H9 (cell line): ENCODE results near the gene HIVEP1. TPM values are rescaled to one million over a fixed set of nuclear protein-coding genes. Genes with fewer than 3 reads are reported as not detected.

Source experiments
- DNase-seq: peaks from one replicate; pipeline ENCODE4 v3.0.0-alpha.2; 2017
- H2AFZ ChIP-seq: one replicate; pipeline ENCODE4 v1.6.1; 2013; ENCODE audit warnings: mild to moderate bottlenecking, low read length, control low read depth, moderate library complexity
- H2AK5ac ChIP-seq: 2 replicates; pipeline ENCODE4 v1.6.1; 2013; ENCODE audit warnings: low read length, control low read depth, mixed read lengths; ENCODE audit not compliant: insufficient read length
- H2BK120ac ChIP-seq: one replicate; pipeline ENCODE4 v1.6.1; 2013; ENCODE audit warnings: low read depth, mild to moderate bottlenecking, low read length, control low read depth, inconsistent platforms; ENCODE audit not compliant: poor library complexity, severe bottlenecking
- H2BK12ac ChIP-seq: 2 replicates; pipeline ENCODE4 v1.6.1; 2013; ENCODE audit warnings: low read length, control low read depth, mixed read lengths, low read depth; ENCODE audit not compliant: insufficient read length
- H2BK15ac ChIP-seq: 2 replicates; pipeline ENCODE4 v1.6.1; 2013; ENCODE audit warnings: low read depth, low read length, control low read depth
- H2BK20ac ChIP-seq: one replicate; pipeline ENCODE4 v1.6.1; 2013; ENCODE audit warnings: low read depth, mild to moderate bottlenecking, low read length, control low read depth, inconsistent platforms; ENCODE audit not compliant: poor library complexity, severe bottlenecking
- H2BK5ac ChIP-seq: 2 replicates; pipeline ENCODE4 v1.6.1; 2013; ENCODE audit warnings: low read length, control low read depth, mixed read lengths; ENCODE audit not compliant: insufficient read length
- H3K14ac ChIP-seq: 2 replicates; pipeline ENCODE4 v1.6.1; 2013; ENCODE audit warnings: low read length, control low read depth; ENCODE audit not compliant: insufficient read depth
- H3K18ac ChIP-seq: 2 replicates; pipeline ENCODE4 v1.6.1; 2013; ENCODE audit warnings: low read depth, mild to moderate bottlenecking, mixed read lengths, low read length, control low read depth; ENCODE audit not compliant: insufficient read length
- H3K23ac ChIP-seq: 2 replicates; pipeline ENCODE4 v1.6.1; 2013; ENCODE audit warnings: low read length, control low read depth, mixed read lengths, low read depth; ENCODE audit not compliant: insufficient read length
- H3K23me2 ChIP-seq: 2 replicates; pipeline ENCODE4 v1.6.1; 2013; ENCODE audit warnings: low read depth, mild to moderate bottlenecking, mixed read lengths, low read length, control low read depth; ENCODE audit not compliant: insufficient read length, poor library complexity, severe bottlenecking
- H3K27ac ChIP-seq: 2 replicates; pipeline ENCODE4 v1.5.1; 2013; ENCODE audit warnings: low read length, control low read depth, mixed read lengths, low read depth; ENCODE audit not compliant: insufficient read length
- H3K27me3 ChIP-seq: 2 replicates; pipeline ENCODE4 v1.6.1; 2013; ENCODE audit warnings: low read length, control low read depth, inconsistent platforms; ENCODE audit not compliant: insufficient read depth
- H3K4ac ChIP-seq: 2 replicates; pipeline ENCODE4 v1.6.1; 2013; ENCODE audit warnings: low read depth, mild to moderate bottlenecking, control low read depth, inconsistent platforms, low read length, moderate library complexity
- H3K4me1 ChIP-seq: 2 replicates; pipeline ENCODE4 v1.6.1; 2013; ENCODE audit warnings: low read length, control low read depth, inconsistent platforms; ENCODE audit not compliant: insufficient read depth
- H3K4me2 ChIP-seq: 2 replicates; pipeline ENCODE4 v1.6.1; 2013; ENCODE audit warnings: low read length, control low read depth, mixed read lengths; ENCODE audit not compliant: insufficient read length, insufficient read depth
- H3K56ac ChIP-seq: 2 replicates; pipeline ENCODE4 v1.6.1; 2013; ENCODE audit warnings: low read depth, mild to moderate bottlenecking, mixed read lengths, low read length, control low read depth; ENCODE audit not compliant: insufficient read length
- H3K79me1 ChIP-seq: 2 replicates; pipeline ENCODE4 v1.6.1; 2013; ENCODE audit warnings: low read depth, mild to moderate bottlenecking, moderate library complexity, low read length, control low read depth, inconsistent platforms; ENCODE audit not compliant: insufficient read depth, poor library complexity, severe bottlenecking
- H3K79me2 ChIP-seq: 2 replicates; pipeline ENCODE4 v1.6.1; 2013; ENCODE audit warnings: low read length, control low read depth, inconsistent platforms; ENCODE audit not compliant: insufficient read depth
- H3K9ac ChIP-seq: 2 replicates; pipeline ENCODE4 v1.6.1; 2013; ENCODE audit warnings: low read length, control low read depth, mixed read lengths; ENCODE audit not compliant: insufficient read length; ENCODE audit errors: extremely low read depth
- H3K9me3 ChIP-seq: one replicate; pipeline ENCODE4 v1.6.1; 2013; ENCODE audit warnings: low read depth, low read length, inconsistent platforms; ENCODE audit not compliant: control insufficient read depth
- H3T11ph ChIP-seq: one replicate; pipeline ENCODE4 v1.6.1; 2013; ENCODE audit warnings: mild to moderate bottlenecking, low read length, control low read depth, inconsistent platforms
- H4K20me1 ChIP-seq: one replicate; pipeline ENCODE4 v1.6.1; 2013; ENCODE audit not compliant: control insufficient read depth, insufficient read length, insufficient read depth
- H4K5ac ChIP-seq: 2 replicates; pipeline ENCODE4 v1.6.1; 2013; ENCODE audit warnings: low read depth, mild to moderate bottlenecking, mixed read lengths, low read length, control low read depth; ENCODE audit not compliant: insufficient read length
- H4K8ac ChIP-seq: replicated peaks from 2 replicates; pipeline ENCODE4 v1.6.1; 2013; ENCODE audit warnings: low read length, control low read depth, mixed read lengths, low read depth; ENCODE audit not compliant: insufficient read length
- H4K91ac ChIP-seq: 2 replicates; pipeline ENCODE4 v1.6.1; 2013; ENCODE audit warnings: low read depth, mild to moderate bottlenecking, moderate library complexity, mixed read lengths, low read length, control low read depth; ENCODE audit not compliant: insufficient read length
- H3K27ac Mint-ChIP-seq, 3 experiments: 2 replicates in 2 of 3; 3 replicates in 1 of 3; pipeline ENCODE4 v1.8.0; 2020 to 2021; ENCODE audit warnings: mixed read lengths in 3 of 3, mild to moderate bottlenecking in 1 of 3, moderate library complexity in 1 of 3
- H3K27me3 Mint-ChIP-seq: 2 replicates; pipeline ENCODE4 v1.8.0; 2021; ENCODE audit warnings: low read depth, mild to moderate bottlenecking, moderate library complexity, mixed read lengths
- H3K36me3 Mint-ChIP-seq, 3 experiments: 2 replicates in 2 of 3; 3 replicates in 1 of 3; pipeline ENCODE4 v1.8.0; 2020 to 2021; ENCODE audit warnings: low read depth in 3 of 3, mixed read lengths in 3 of 3; ENCODE audit not compliant: insufficient read depth in 1 of 3
- H3K4me1 Mint-ChIP-seq, 2 experiments: 2 replicates each; pipeline ENCODE4 v1.8.0; 2020; ENCODE audit warnings: mixed read lengths in 2 of 2
- H3K4me3 Mint-ChIP-seq, 2 experiments: 2 replicates in 1 of 2; 3 replicates in 1 of 2; pipeline ENCODE4 v1.8.0; 2020 to 2021; ENCODE audit warnings: mild to moderate bottlenecking in 2 of 2, mixed read lengths in 2 of 2, moderate library complexity in 1 of 2
- H3K9me3 Mint-ChIP-seq, 2 experiments: 2 replicates in 1 of 2; 3 replicates in 1 of 2; pipeline ENCODE4 v1.8.0; 2020; ENCODE audit warnings: mild to moderate bottlenecking in 2 of 2, mixed read lengths in 2 of 2, moderate library complexity in 1 of 2
- WGBS: extraction: QIAGEN DNeasy Blood & Tissue Kit; methylation state at CpG from one replicate; pipeline ENCODE4 v1.1.7; 2013; ENCODE audit warnings: missing lambda C conversion rate, low lambda C conversion rate, mixed read lengths; ENCODE audit not compliant: insufficient read length; ENCODE audit errors: extremely low coverage; 5-methylcytosine and 5-hydroxymethylcytosine counted together
- total RNA-seq: library from RNA; stranded (reverse); gene quantifications from 2 replicates; pipeline ENCODE4 v1.2.1, GENCODE V29; 2021
- TF ChIP-seq, protein P1 (sequence below): fragments of 200-600 bp; sonication (generic); conservative IDR thresholded peaks from 3 replicates; pipeline ENCODE4 v1.8.0; 2021; ENCODE audit warnings: antibody characterized with exemption, mild to moderate bottlenecking

Gene HIVEP1
- total RNA-seq, 1 experiment from 2014 or later, result 44.2 TPM

DNA sequence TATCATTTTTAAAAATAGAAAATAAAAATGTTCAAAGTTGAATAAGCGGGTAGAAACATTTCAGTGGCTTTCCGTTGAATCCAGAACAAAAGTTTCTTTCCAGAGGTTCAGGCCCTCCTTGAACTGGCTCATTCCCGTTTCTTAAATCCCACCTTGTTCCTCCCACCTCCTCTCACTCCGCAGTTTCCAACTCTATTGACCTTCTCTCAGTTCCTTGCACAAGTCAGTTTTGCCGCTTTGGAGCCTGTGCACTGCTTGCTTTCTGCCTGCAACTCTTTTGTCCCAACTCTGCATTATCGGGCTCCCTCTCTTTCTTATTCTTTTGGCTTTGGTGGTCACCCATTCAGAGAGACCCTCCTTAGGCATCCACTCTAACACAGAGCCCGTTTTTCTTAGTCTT is 178.1 kb downstream of the HIVEP1 start:
- no peak overlapping the region for H2BK15ac ChIP-seq
- no peak overlapping the region for H3T11ph ChIP-seq
- H4K91ac ChIP-seq, result no peak overlapping the region
- no peak overlapping the region for H3K56ac ChIP-seq
- H2AFZ ChIP-seq, result peak overlapping the region; percentile 89
- no peak overlapping the region for H4K8ac ChIP-seq
- H3K9ac ChIP-seq, result no peak overlapping the region
- H3K79me2 ChIP-seq, result no peaks in the 10 kb centered on the region
- no peak overlapping the region for H2BK20ac ChIP-seq
- H3K27me3 Mint-ChIP-seq, result no peaks in the 10 kb centered on the region
- no peak overlapping the region for H3K4me2 ChIP-seq
- H3K4me3 Mint-ChIP-seq, result no peak overlapping the region
- no peak overlapping the region for H3K23ac ChIP-seq
- H4K5ac ChIP-seq, result no peak overlapping the region
- H3K9me3 Mint-ChIP-seq, result no peaks in the 10 kb centered on the region
- no peak overlapping the region for H3K27ac ChIP-seq
- H3K9me3 ChIP-seq, result no peaks in the 10 kb centered on the region
- TF ChIP-seq, protein P1, sequence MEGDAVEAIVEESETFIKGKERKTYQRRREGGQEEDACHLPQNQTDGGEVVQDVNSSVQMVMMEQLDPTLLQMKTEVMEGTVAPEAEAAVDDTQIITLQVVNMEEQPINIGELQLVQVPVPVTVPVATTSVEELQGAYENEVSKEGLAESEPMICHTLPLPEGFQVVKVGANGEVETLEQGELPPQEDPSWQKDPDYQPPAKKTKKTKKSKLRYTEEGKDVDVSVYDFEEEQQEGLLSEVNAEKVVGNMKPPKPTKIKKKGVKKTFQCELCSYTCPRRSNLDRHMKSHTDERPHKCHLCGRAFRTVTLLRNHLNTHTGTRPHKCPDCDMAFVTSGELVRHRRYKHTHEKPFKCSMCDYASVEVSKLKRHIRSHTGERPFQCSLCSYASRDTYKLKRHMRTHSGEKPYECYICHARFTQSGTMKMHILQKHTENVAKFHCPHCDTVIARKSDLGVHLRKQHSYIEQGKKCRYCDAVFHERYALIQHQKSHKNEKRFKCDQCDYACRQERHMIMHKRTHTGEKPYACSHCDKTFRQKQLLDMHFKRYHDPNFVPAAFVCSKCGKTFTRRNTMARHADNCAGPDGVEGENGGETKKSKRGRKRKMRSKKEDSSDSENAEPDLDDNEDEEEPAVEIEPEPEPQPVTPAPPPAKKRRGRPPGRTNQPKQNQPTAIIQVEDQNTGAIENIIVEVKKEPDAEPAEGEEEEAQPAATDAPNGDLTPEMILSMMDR, result no peak
- no peak overlapping the region for H3K14ac ChIP-seq
- H3K4ac ChIP-seq, result no peak overlapping the region
- H2AK5ac ChIP-seq, result no peak overlapping the region
- no peaks in the 10 kb centered on the region for H3K36me3 Mint-ChIP-seq
- H3K4me1 Mint-ChIP-seq, result peaks cover 4 to 10% of the 10 kb centered on the region in 2 experiments; a peak in 2 of 4 replicates
- H3K23me2 ChIP-seq, result no peaks in the 10 kb centered on the region
- WGBS, result no CpG with 5 or more reads among the region's 7 CpGs
- no peak overlapping the region for H2BK120ac ChIP-seq
- H3K18ac ChIP-seq, result no peak overlapping the region
- no peak overlapping the region for H2BK12ac ChIP-seq
- no peak for DNase-seq
- peak overlapping the region in 2 of 3 experiments; percentile 20 to 65; a peak in 2 of 7 replicates for H3K27ac Mint-ChIP-seq
- no peaks in the 10 kb centered on the region for H3K79me1 ChIP-seq
- no peaks in the 10 kb centered on the region for H3K27me3 ChIP-seq
- peaks cover 2% of the 10 kb centered on the region for H4K20me1 ChIP-seq
- H3K4me1 ChIP-seq, result no peaks in the 10 kb centered on the region
- no peak overlapping the region for H2BK5ac ChIP-seq
